Stimulated activated CD4-positive, alpha-beta T cell treated with anti-CD3 and anti-CD28 coated beads, TNF-alpha, amount 100 ng/mL, for 48 hours (primary cell): ENCODE measurements around the gene GPRC5B.

Experiments used
- DNase-seq, 3 donors: peaks; one replicate each; pipeline ENCODE4 v3.0.0-alpha.2; 2020; ENCODE audit warnings: low read depth in 3 of 3

Gene GPRC5B

GRCh38 chr16:19844945-19845641 is 39.6 kb downstream of the GPRC5B start:
- DNase-seq = no peak

- DNase-seq = no peak
These were observed 41.3 kb downstream of the GPRC5B start for GRCh38 chr16:19843371-19843770.

- no peak for DNase-seq
These were observed 42.1 kb downstream of the GPRC5B start for GRCh38 chr16:19842426-19843157.

GRCh38 chr16:19841184-19841583 is 43.5 kb downstream of the GPRC5B start:
- no peak for DNase-seq

- DNase-seq = no peak
These were observed 44.0 kb downstream of the GPRC5B start for GRCh38 chr16:19840524-19841110.

GRCh38 chr16:19837984-19838707 is 46.5 kb downstream of the GPRC5B start:
- DNase-seq = no peak

GRCh38 chr16:19837331-19837980 is 47.2 kb downstream of the GPRC5B start:
- DNase-seq = no peak

- DNase-seq = no peak
These were observed 48.7 kb downstream of the GPRC5B start for GRCh38 chr16:19835968-19836421.

GRCh38 chr16:19835196-19835595 is 49.5 kb downstream of the GPRC5B start:
- DNase-seq = no peak

- DNase-seq = no peak
These were observed 51.1 kb downstream of the GPRC5B start for GRCh38 chr16:19833581-19833980.

- no peak for DNase-seq
These were observed 51.5 kb downstream of the GPRC5B start for GRCh38 chr16:19833176-19833575.

GRCh38 chr16:19831678-19832077 is 53.0 kb downstream of the GPRC5B start:
- no peak for DNase-seq

GRCh38 chr16:19830902-19831560 is 53.6 kb downstream of the GPRC5B start:
- DNase-seq = no peak

GRCh38 chr16:19829844-19830692 is 54.6 kb downstream of the GPRC5B start:
- DNase-seq = no peak

GRCh38 chr16:19824216-19824615 is 60.4 kb downstream of the GPRC5B start:
- no peak for DNase-seq

- no peak for DNase-seq
These were observed 61.3 kb downstream of the GPRC5B start for GRCh38 chr16:19823322-19823721.

GRCh38 chr16:19822533-19822932 is 62.1 kb downstream of the GPRC5B start:
- no peak for DNase-seq

- no peak for DNase-seq
These were observed 66.8 kb downstream of the GPRC5B start for GRCh38 chr16:19817875-19818274.

GRCh38 chr16:19817122-19817521 is 67.5 kb downstream of the GPRC5B start:
- DNase-seq = no peak

- no peak for DNase-seq
These were observed 69.2 kb downstream of the GPRC5B start for GRCh38 chr16:19815418-19815817.
